ENCODE measurements around the gene GSG1.

Gene GSG1

GRCh38 chr12:13103391-13104033, at the start of gene GSG1:
TSS of gene GSG1 (minus strand) at chr12:13103667. CDS start at chr12:13103512, 155 bp downstream.
- DNase-seq (ENCODE audit: low read depth in 2 of 2): no peak

GRCh38 chr12:13153180-13153579, 49.7 kb upstream of the GSG1 start:
- DNase-seq (ENCODE audit: low read depth in 2 of 2): no peak

GRCh38 chr12:13152756-13153155, 49.3 kb upstream of the GSG1 start:
- DNase-seq (ENCODE audit: low read depth in 2 of 2): no peak

- DNase-seq (ENCODE audit: low read depth in 2 of 2): no peak
These were observed 48.8 kb upstream of the GSG1 start for GRCh38 chr12:13152281-13152680.

GRCh38 chr12:13149411-13149810, 45.9 kb upstream of the GSG1 start:
- DNase-seq (ENCODE audit: low read depth in 2 of 2): no peak

GRCh38 chr12:13148485-13148847, 45.0 kb upstream of the GSG1 start:
- no peak for DNase-seq (ENCODE audit: low read depth in 2 of 2)

- DNase-seq (ENCODE audit: low read depth in 2 of 2): no peak
These were observed 44.4 kb upstream of the GSG1 start for GRCh38 chr12:13147688-13148484.

- no peak for DNase-seq (ENCODE audit: low read depth in 2 of 2)
These were observed 43.0 kb upstream of the GSG1 start for GRCh38 chr12:13146336-13146938.

- no peak for DNase-seq (ENCODE audit: low read depth in 2 of 2)
These were observed 40.9 kb upstream of the GSG1 start for GRCh38 chr12:13144266-13144828.

- DNase-seq (ENCODE audit: low read depth in 2 of 2): no peak
These were observed 39.3 kb upstream of the GSG1 start for GRCh38 chr12:13142747-13143146.

- no peak for DNase-seq (ENCODE audit: low read depth in 2 of 2)
These were observed 38.2 kb upstream of the GSG1 start for GRCh38 chr12:13141686-13142085.

GRCh38 chr12:13135371-13136178, 32.1 kb upstream of the GSG1 start:
- no peak for DNase-seq (ENCODE audit: low read depth in 2 of 2)

GRCh38 chr12:13133886-13134285, 30.4 kb upstream of the GSG1 start:
- DNase-seq (ENCODE audit: low read depth in 2 of 2): no peak

- no peak for DNase-seq (ENCODE audit: low read depth in 2 of 2)
These were observed 27.5 kb upstream of the GSG1 start for GRCh38 chr12:13130981-13131380.

GRCh38 chr12:13128291-13128965, 25.0 kb upstream of the GSG1 start:
- DNase-seq (ENCODE audit: low read depth in 2 of 2): no peak

- no peak for DNase-seq (ENCODE audit: low read depth in 2 of 2)
These were observed 24.0 kb upstream of the GSG1 start for GRCh38 chr12:13127444-13127843.

- DNase-seq (ENCODE audit: low read depth in 2 of 2): no peak
These were observed 23.0 kb upstream of the GSG1 start for GRCh38 chr12:13126494-13126893.

- no peak for DNase-seq (ENCODE audit: low read depth in 2 of 2)
These were observed 22.5 kb upstream of the GSG1 start for GRCh38 chr12:13125996-13126395.

GRCh38 chr12:13124656-13125505, 21.4 kb upstream of the GSG1 start:
- DNase-seq (ENCODE audit: low read depth in 2 of 2): no peak

GRCh38 chr12:13121568-13121967, 18.1 kb upstream of the GSG1 start:
- no peak for DNase-seq (ENCODE audit: low read depth in 2 of 2)
